ENCODE measurements around the gene CZIB.

GRCh38 chr1:53250325-53250724 is 29.9 kb upstream of the CZIB start:
- TF ChIP-seq CTCF (IDR thresholded peaks at IDR 0.05), result no peak
- no peak for TF ChIP-seq POLR2A (IDR thresholded peaks at IDR 0.05)
